ENCODE measurements around the gene GPBAR1.

GPBAR1 gene

GRCh38 chr2:218286570-218287459 lies 26.0 kb downstream of the GPBAR1 start:
- peak; percentile 18 to 54 for DNase-seq

DNA sequence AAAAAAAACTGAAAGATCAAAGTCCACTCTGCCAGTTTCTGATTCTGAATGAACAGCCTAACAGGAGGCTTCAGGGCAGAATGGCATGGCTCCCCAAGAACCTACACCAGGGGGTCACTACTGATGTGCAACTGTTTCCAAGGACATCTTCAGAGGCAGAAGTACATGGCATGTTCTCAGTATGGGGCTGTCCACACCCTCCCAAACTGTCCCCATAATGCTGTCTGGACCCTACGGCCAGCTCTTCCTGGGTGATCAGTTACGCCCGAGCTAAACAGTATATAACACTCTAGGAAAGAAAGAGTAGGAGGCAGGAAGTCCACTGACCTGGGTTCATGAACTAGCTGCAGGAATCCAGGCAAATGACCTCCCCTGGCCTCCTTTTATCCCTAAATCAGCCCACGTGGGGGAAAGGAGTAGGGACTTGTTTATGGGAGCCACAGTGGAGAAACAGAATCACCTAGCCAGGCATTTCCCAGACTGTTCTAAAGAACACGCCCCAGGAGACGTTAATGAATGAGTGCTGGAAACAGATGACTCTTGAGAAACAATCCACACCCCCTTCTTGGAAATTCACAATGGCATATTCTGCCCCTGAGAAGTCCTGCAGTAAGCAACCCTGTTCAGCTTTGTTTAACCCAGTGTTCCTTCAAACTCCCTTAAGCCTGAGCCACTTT lies 29.0 kb downstream of the GPBAR1 start:
- DNase-seq = no peak

DNA sequence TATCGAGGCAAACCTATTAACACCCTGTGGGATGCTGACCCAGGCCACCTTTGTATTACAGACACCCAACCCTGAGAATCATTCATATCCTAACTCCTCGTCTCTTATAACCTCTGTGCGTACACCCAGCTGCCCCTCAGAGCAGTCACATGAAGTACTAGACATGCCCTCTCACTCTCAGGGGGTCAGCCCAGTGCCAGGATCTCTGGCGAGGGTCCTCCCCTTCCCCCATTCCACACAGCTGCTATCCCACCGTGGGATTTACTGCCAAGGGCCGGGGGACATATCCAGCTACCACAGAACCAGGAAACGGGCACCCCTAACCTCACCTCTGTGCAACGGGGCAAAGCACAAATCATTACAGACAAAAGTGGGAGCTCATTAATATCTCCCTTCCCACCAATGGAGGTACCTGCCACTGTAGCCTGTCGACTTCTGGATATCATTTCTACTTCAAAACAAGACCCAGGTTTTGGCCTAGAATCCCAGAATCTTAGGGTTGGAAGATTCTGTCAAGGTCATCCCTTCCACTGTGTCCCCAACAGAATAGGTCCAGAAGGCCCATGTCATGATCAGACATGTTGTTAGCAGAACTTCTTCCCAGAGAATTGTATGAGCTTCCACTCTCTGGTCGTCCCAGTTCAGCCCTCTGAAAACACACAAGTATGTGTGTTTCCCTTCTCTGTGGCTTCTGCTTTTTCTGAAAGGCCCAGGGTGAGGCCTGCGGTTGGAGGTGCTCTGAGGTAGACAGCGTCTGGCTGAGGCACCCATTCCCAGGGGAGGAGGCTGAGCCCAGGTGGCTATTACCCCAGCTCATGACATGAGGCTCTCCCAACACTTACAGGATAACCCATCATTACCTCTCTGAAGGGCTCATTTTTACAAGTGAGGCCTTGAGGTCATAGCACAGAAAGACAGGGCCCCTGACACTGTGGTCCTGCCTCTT lies 29.8 kb downstream of the GPBAR1 start:
- DNase-seq = no peak

DNA sequence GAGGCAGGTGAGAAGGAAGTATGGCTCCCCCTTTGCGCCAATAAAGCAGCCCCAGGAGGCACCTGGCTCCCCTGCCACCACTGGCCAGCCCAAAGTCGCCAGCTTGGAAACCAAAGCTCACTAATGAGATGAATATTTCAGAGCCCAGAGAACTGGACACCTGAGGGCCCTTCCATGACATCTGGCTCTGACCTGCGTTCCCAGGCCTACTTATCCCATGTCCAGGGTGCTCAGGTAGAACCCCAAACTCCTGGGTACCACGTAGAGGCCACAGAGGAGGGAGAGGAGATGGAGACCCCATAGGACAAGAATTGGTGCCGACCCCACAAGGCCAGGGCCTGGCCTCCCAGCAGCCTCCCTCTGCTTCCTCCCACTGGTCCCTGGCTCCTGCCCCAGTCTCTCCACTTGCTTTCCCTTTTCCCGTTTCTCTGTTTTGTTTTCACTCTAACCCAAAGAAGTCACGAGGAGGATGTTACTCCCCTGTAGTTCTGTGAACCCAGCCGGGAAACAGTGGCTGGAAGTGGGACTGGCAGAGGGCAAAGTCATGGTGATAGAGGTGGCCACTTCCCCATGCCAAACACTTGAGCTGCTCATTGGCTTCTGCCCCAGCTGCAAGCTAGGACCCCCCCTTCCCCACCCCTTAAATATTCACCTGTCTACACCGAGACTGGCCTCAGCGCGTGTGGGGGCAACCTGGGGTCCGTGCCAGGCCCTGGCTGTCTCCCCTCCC lies 30.7 kb downstream of the GPBAR1 start:
- no peak for DNase-seq

- no peak for DNase-seq
Observed at GRCh38 chr2:218292048-218293014, 31.5 kb downstream of the GPBAR1 start, which contains the start of gene TMBIM1. TMBIM1 (minus strand) TSS chr2:218292503; CDS start chr2:218282141, 10,362 bp downstream.

DNA sequence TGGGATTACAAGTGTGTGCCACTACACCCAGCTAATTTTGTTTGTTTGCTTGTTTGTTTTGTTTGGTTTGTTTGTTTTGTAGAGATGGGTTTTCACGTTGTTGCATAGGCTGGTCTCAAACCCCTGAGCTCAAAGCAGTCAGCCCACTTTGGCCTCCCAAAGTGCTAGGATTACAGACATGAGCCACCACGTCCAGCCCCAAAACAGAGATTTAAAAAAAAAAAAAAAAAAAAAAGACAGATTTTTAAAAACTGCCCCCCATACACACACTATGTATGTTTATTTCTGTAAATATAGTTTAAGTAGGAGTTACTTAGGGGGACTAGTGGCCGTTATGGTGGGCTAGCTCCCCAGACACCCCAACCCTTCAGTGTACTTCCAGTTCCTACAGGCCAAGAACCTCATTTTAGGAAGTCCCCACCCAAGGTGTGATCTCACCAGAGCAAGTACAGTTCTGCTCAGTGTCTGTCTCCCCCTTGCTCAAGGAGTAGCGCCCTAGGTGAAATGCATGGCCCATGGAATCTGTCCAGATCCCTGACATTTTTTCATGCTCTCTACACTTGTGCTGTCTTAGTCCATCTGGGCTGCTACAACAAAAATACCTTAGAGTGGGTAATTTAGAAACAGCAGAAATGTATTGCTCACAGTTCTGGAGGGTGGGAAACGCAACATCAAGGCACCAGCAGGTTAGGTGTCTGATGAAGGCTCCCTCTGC lies 33.1 kb downstream of the GPBAR1 start:
- no peak for DNase-seq

- DNase-seq = no peak
Observed at GRCh38 chr2:218294430-218295022, 33.7 kb downstream of the GPBAR1 start.

- no peak for DNase-seq
Observed at GRCh38 chr2:218295029-218295428, 34.2 kb downstream of the GPBAR1 start.

- no peak for DNase-seq
Observed at GRCh38 chr2:218296200-218296599, 35.4 kb downstream of the GPBAR1 start.

DNA sequence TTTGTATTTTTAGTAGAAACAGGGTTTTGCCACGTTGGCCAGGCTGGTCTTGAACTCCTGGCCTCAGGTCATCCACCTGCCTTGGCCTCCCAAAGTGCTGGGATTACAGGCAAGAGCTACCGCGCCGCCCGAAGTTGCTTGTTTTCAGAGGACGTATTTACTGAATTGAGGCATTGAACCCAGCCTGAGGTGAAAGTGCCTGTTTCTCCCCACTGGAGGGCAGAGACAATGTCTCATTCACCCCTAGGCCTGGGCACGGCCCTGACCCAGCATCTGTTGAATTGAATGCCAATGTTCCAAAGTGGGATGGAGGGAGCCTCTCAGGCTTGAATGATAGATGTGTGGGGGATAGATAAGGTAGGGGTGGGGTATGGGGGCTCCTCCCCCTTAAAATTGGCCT lies 36.0 kb downstream of the GPBAR1 start:
- DNase-seq = no peak

- DNase-seq = no peak
Observed at GRCh38 chr2:218298314-218298875, 37.6 kb downstream of the GPBAR1 start.

- no peak for DNase-seq
Observed at GRCh38 chr2:218300141-218300540, 39.3 kb downstream of the GPBAR1 start.

DNA sequence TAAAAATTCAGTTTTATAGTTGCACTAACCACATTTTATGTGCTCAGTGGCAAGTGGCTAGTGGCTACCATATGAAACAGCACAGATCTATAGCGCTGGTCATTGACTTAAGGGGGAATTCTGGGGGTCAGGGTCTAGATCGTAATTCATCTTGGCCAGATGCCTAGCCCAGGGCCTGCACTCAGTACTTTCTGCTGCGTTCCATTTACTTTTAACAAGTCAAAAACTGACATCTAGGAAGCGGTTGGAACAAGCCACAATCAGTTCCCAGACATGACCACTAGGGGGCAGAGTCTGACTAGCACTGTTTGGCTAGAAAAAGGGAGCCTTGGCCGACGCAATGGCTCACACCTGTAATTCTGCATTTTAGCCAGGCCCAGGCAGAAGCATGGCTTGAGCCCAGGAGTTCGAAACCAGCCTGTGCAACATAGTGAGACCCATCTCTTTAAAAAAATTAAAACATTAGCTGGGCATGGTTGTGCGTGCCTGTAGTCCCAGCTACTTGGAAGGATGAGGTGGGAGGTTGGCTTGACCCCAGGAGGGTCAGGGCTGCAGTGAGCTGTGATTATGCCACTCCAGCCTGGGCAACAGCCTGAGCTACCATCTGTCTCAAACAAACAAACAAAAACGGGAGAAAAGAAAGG lies 40.5 kb downstream of the GPBAR1 start:
- peak; percentile 33 to 82 for DNase-seq

GRCh38 chr2:218305383-218305782 lies 44.6 kb downstream of the GPBAR1 start:
- DNase-seq = no peak

GRCh38 chr2:218306184-218306920 lies 45.5 kb downstream of the GPBAR1 start:
- DNase-seq = no peak

GRCh38 chr2:218307415-218308090 lies 46.7 kb downstream of the GPBAR1 start:
- no peak for DNase-seq

DNA sequence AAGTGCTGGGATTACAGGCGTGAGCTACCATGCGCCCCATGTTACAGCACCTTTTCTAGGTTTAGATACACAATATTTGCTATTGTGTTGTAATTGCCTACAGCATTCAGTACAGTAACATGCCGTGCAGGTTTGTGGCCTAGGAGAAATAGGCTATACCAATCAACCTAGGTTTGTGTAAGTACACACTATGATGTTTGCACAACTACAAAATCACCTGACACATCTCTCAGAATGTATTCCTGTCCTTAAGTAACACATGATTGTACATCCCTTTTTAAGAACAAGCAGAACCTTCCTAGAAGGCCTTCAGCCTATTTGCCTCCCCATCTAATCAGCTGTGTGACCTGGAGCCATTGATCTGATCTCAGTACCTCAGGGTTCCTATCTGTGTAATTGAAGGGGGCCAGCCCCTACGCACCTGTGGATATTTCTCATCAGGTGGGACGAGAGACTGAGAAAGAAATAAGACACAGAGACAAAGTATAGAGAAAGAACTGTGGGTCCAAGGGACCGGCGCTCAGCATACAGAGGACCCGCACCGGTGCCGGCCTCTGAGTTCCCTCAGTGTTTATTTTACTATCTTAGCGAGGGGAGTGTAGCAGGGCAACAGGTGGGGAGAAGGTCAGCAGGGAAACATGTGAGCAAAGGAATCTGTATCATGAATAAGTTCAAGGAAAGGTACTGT lies 50.2 kb downstream of the GPBAR1 start:
- DNase-seq = no peak
